Osteocyte (in vitro differentiated cells): ENCODE results near the gene SMPD2. TPM values are rescaled to one million over a fixed set of nuclear protein-coding genes. Genes with fewer than 3 reads are reported as not detected.

ENCODE experiments used
- DNase-seq: peaks from one replicate; pipeline ENCODE4 v3.0.0; 2021; ENCODE audit warnings: mixed read lengths; ENCODE audit not compliant: unreplicated experiment; ENCODE audit errors: extremely low spot score
- H3K27ac Mint-ChIP-seq: one replicate; pipeline ENCODE4 v1.8.0; 2021; ENCODE audit warnings: mild to moderate bottlenecking, mixed read lengths; ENCODE audit not compliant: unreplicated experiment
- H3K27me3 Mint-ChIP-seq: one replicate; pipeline ENCODE4 v1.8.0; 2021; ENCODE audit warnings: mixed read lengths; ENCODE audit not compliant: unreplicated experiment
- H3K36me3 Mint-ChIP-seq: one replicate; pipeline ENCODE4 v1.8.0; 2021; ENCODE audit warnings: mixed read lengths; ENCODE audit not compliant: unreplicated experiment
- H3K4me1 Mint-ChIP-seq: one replicate; pipeline ENCODE4 v1.8.0; 2021; ENCODE audit warnings: mixed read lengths; ENCODE audit not compliant: unreplicated experiment
- H3K4me3 Mint-ChIP-seq: one replicate; pipeline ENCODE4 v1.8.0; 2021; ENCODE audit warnings: mild to moderate bottlenecking, moderate library complexity, mixed read lengths; ENCODE audit not compliant: unreplicated experiment
- H3K9me3 Mint-ChIP-seq: one replicate; pipeline ENCODE4 v1.8.0; 2021; ENCODE audit warnings: mixed read lengths; ENCODE audit not compliant: unreplicated experiment
- total RNA-seq: library from RNA; stranded (reverse); gene quantifications from 2 replicates; pipeline ENCODE4 v1.2.1, GENCODE V29; 2021
- TF ChIP-seq, protein P1 (sequence below): fragments of 200-600 bp; sonication (generic); IDR thresholded peaks from 2 replicates; pipeline ENCODE4 v1.5.0; 2021; ENCODE audit warnings: antibody characterized with exemption, mild to moderate bottlenecking, moderate library complexity

SMPD2 gene
- total RNA-seq, 1 donor from 2014 or later: 10.1 TPM

DNA sequence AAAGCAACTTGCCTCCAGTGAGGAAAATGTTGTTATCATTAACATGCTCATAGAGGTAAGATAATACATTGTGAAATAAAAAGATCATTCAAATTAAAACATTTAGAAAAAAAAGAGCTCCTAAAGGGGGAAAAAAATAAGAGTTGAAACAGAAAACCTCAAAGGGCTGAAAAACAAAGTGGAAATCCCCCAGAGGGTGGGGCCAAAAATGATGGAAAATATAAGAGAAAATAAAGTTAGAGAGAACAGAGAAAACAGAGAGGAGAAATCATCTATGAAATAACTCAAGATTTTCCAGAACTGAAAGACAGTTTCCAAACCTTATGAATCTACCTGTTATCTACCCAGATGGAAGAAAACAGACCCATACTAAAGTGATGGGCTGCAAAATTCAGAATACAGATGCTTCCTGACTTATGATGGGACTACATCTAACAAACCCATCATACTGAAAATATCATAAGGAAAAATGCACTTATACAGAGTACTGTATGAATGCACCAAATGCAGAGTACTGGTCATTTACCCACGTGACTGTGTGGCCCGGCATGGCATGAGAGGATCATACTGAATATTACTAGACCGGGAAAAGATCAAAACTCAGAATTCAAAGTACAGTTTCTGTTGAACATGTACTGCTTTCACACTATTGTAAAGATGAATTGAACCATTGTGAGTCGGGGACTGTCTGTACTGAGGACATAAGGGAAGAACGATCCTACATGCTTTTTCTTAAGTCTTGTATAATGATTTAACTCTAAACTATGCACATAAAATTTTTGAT lies 38.5 kb downstream of the SMPD2 start:
- DNase-seq: no peak
- Mint-ChIP-seq H3K4me1 (peaks cover 39% of the 10 kb centered on the region), H3K36me3 (peaks cover 37% of the 10 kb centered on the region), H3K9me3 (no peaks in the 10 kb centered on the region), H3K27me3 (no peaks in the 10 kb centered on the region), H3K4me3 (peak overlapping the region; percentile 23), H3K27ac (peak overlapping the region; percentile 58)
- TF ChIP-seq, protein P1, sequence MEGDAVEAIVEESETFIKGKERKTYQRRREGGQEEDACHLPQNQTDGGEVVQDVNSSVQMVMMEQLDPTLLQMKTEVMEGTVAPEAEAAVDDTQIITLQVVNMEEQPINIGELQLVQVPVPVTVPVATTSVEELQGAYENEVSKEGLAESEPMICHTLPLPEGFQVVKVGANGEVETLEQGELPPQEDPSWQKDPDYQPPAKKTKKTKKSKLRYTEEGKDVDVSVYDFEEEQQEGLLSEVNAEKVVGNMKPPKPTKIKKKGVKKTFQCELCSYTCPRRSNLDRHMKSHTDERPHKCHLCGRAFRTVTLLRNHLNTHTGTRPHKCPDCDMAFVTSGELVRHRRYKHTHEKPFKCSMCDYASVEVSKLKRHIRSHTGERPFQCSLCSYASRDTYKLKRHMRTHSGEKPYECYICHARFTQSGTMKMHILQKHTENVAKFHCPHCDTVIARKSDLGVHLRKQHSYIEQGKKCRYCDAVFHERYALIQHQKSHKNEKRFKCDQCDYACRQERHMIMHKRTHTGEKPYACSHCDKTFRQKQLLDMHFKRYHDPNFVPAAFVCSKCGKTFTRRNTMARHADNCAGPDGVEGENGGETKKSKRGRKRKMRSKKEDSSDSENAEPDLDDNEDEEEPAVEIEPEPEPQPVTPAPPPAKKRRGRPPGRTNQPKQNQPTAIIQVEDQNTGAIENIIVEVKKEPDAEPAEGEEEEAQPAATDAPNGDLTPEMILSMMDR: no peak

DNA sequence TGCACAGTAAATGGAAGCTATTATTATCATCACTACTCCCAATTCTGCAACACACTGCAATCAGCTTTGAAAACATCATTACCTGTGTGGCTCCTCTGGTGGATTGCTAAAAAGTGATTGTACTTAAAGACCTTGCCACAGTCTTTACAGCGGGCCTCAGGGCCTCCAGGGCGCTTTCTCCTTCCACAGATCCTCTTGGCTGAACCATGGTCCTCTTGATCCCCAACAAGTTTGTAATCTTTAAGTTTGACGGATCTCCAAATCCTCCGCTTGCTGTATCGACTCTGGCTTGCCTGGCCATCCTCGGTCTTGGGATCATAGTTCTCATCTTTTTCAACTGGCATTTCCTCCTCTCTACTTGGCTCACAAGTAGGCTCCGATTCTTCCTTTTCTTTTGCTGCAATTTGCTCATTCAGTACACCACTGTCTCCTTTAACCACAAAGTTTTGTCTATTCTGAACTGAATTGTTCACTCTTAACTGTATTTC lies 40.5 kb downstream of the SMPD2 start:
- no peak overlapping the region for H3K4me3 Mint-ChIP-seq
- TF ChIP-seq, protein P1: no peak
- no peak for DNase-seq
- peaks cover 39% of the 10 kb centered on the region for H3K4me1 Mint-ChIP-seq
- H3K27me3 Mint-ChIP-seq: no peaks in the 10 kb centered on the region
- no peaks in the 10 kb centered on the region for H3K9me3 Mint-ChIP-seq
- no peak overlapping the region for H3K27ac Mint-ChIP-seq
- H3K36me3 Mint-ChIP-seq: peaks cover 25% of the 10 kb centered on the region

DNA sequence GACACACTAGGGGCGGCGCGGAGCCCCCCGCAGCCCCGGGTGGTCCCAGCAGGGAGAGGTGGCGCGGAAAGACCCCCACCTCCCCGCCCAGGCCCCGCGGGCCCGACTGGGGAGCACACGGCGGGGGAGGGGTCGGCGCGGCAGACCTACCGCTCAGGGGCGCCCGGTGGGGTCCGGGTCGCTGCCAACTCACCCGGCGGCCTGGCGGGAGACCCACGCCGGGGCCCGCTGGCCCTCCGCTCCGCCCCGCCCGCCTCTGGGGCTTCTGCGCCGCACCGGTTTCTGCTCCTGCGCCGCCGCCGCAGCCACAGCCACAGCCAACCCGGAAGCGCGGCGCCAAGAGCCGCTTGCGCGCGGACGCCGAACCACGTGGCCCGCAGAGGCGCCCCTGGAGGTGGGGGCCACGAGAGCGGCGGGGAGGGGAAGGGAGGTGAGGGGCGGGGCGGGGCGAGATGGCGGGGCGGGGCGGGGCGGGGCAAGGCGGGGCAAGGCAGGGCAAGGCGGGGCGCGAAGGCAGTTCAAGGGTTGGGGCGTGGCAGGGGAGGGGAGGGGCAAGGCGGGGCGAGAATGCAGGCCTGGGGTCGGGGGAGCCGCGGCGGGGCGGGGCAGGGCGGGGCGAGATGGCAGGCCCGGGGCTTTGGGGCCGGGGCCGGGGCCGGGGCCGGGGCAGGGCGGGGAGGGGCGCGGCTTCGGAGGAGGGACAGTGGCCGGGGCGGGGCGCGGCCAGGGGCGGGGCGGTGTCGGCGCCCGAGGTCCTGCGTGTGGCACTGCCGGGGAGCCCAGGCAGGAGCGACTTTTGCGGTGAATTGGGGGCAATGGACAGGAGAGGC lies 42.6 kb downstream of the SMPD2 start, which contains the start of gene ZBTB24:
Gene ZBTB24 (minus strand): TSS at position 315 of the 830 bp plus-strand sequence. CDS start 1,193 bp downstream, outside the sequence.
- no peaks in the 10 kb centered on the region for H3K9me3 Mint-ChIP-seq
- H3K4me1 Mint-ChIP-seq: peaks cover 34% of the 10 kb centered on the region
- H3K4me3 Mint-ChIP-seq: peak within 1 kb of the TSS; percentile 86
- H3K36me3 Mint-ChIP-seq: peaks cover 21% of the 10 kb centered on the region
- TF ChIP-seq, protein P1: no peak
- peak; percentile 95 for DNase-seq
- H3K27ac Mint-ChIP-seq: peak within 1 kb of the TSS; percentile 39
- H3K27me3 Mint-ChIP-seq: peaks cover 14% of the 10 kb centered on the region

DNA sequence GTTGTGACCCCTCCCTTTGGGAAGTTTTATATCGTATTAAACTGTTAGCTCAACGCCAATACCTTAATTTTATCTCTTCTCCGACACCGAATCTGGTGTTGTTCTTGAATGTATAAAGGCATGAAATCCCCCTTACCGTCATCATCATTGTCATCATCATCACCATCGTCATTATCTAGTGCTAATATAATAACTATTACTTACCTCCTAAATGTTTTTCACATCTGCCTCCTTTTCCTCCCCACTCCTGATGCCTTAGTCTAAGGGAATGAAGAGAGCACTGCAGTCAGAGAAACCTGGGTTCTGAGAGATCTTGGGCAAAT lies 43.2 kb downstream of the SMPD2 start:
- TF ChIP-seq, protein P1: no peak
- Mint-ChIP-seq H3K27ac (peak overlapping the region; percentile 5), H3K36me3 (peaks cover 19% of the 10 kb centered on the region), H3K4me1 (peaks cover 28% of the 10 kb centered on the region), H3K9me3 (no peaks in the 10 kb centered on the region), H3K4me3 (peak overlapping the region; percentile 62), H3K27me3 (peaks cover 17% of the 10 kb centered on the region)
- DNase-seq: no peak

DNA sequence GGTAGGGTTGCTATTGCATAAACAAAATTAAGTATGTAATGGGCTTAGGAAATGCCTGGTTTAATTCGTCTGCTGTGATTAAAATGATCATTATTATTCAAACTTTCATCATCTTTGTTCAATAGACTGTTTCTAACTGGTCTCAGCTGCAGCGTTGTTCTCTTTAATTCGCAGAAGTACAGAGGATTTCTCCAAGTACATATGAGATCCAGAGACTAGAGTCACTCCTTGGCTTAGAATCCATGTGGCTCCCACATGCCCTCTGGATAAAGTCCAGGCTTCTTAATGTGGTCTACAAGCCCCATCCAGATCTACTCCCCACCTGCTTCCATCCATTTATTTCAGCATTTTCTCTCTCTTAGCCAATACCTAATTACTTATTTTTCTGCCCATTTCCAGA lies 43.6 kb downstream of the SMPD2 start:
- H3K4me1 Mint-ChIP-seq: peaks cover 24% of the 10 kb centered on the region
- H3K36me3 Mint-ChIP-seq: peaks cover 14% of the 10 kb centered on the region
- no peak for DNase-seq
- H3K27me3 Mint-ChIP-seq: peaks cover 17% of the 10 kb centered on the region
- TF ChIP-seq, protein P1: no peak
- H3K27ac Mint-ChIP-seq: peak overlapping the region; percentile 18
- no peaks in the 10 kb centered on the region for H3K9me3 Mint-ChIP-seq
- H3K4me3 Mint-ChIP-seq: peak overlapping the region; percentile 62
